Measurements from ENCODE around the gene LILRB4. TPM values are rescaled to one million over a fixed set of nuclear protein-coding genes. Genes with fewer than 3 reads are reported as not detected.

The LILRB4 gene
- total and polyA plus RNA-seq, 4 donors, result 1.9 to 5.0 (median 3.4) TPM

GRCh38 chr19:54660306-54660705 lies 2.5 kb upstream of the LILRB4 start:
- DNase-seq (ENCODE audit: low spot score), result no peak
- Histone ChIP-seq H3K36me3 (ENCODE audit: control insufficient read depth in 4 of 4, insufficient read depth in 3 of 4, low read depth in 1 of 4, low read length in 3 of 4) (no peaks in the 10 kb centered on the region), H3K27ac (ENCODE audit: low read depth in 1 of 2, low read length in 2 of 2) (no peak overlapping the region), H3K9me3 (ENCODE audit: control insufficient read depth in 4 of 4, low read length in 3 of 4) (no peaks in the 10 kb centered on the region), H3K4me1 (ENCODE audit: control insufficient read depth in 4 of 4, insufficient read depth in 4 of 4, low read length in 3 of 4) (no peaks in the 10 kb centered on the region), H3K27me3 (ENCODE audit: control insufficient read depth in 4 of 4, insufficient read depth in 4 of 4, low read length in 3 of 4) (no peaks in the 10 kb centered on the region), H3K4me3 (ENCODE audit: low read depth in 1 of 3, low read length in 3 of 3) (no peak overlapping the region), H3K9ac (ENCODE audit: low read depth in 1 of 2, low read length in 2 of 2) (no peak overlapping the region)
- 77% methylated on average over 5 of the region's 5 CpGs for WGBS
- no peak for TF ChIP-seq NR2F2 (IDR thresholded peaks at IDR 0.05)
- TF ChIP-seq RXRA (IDR thresholded peaks at IDR 0.05), result no peak
- TF ChIP-seq MAX (IDR thresholded peaks at IDR 0.05), result no peak
- TF ChIP-seq HNF4A (conservative IDR thresholded peaks at IDR 0.05), result no peak
- TF ChIP-seq, protein P1, sequence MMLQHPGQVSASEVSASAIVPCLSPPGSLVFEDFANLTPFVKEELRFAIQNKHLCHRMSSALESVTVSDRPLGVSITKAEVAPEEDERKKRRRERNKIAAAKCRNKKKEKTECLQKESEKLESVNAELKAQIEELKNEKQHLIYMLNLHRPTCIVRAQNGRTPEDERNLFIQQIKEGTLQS (IDR thresholded peaks at IDR 0.05), result no peak
- TF ChIP-seq SP1 (IDR thresholded peaks at IDR 0.05), result no peak
- TF ChIP-seq TAF1 (conservative IDR thresholded peaks at IDR 0.05), result no peak
- TF ChIP-seq GABPA (IDR thresholded peaks at IDR 0.05 in 1 of 2, conservative IDR thresholded peaks at IDR 0.05 in 1 of 2), result no peak

GRCh38 chr19:54660964-54661363 lies 1.8 kb upstream of the LILRB4 start:
- H3K27me3 ChIP-seq (ENCODE audit: control insufficient read depth in 4 of 4, insufficient read depth in 4 of 4, low read length in 3 of 4), result no peaks in the 10 kb centered on the region
- WGBS, result 58% methylated on average over 6 of the region's 6 CpGs
- no peaks in the 10 kb centered on the region for H3K4me1 ChIP-seq (ENCODE audit: control insufficient read depth in 4 of 4, insufficient read depth in 4 of 4, low read length in 3 of 4)
- TF ChIP-seq GABPA (IDR thresholded peaks at IDR 0.05 in 1 of 2, conservative IDR thresholded peaks at IDR 0.05 in 1 of 2), result no peak
- TF ChIP-seq RXRA (IDR thresholded peaks at IDR 0.05), result no peak
- no peak for TF ChIP-seq MAX (IDR thresholded peaks at IDR 0.05)
- no peak for TF ChIP-seq HNF4A (conservative IDR thresholded peaks at IDR 0.05)
- TF ChIP-seq REST (IDR thresholded peaks at IDR 0.05), result no peak
- no peak for TF ChIP-seq RAD21 (IDR thresholded peaks at IDR 0.05)
- TF ChIP-seq, protein P1 (IDR thresholded peaks at IDR 0.05), result no peak
- TF ChIP-seq SP1 (IDR thresholded peaks at IDR 0.05), result no peak
- TF ChIP-seq HNF4G (IDR thresholded peaks at IDR 0.05), result no peak
- TF ChIP-seq JUND (IDR thresholded peaks at IDR 0.05), result no peak
- TF ChIP-seq ZBTB33 (IDR thresholded peaks at IDR 0.05), result no peak
- TF ChIP-seq FOXA2 (IDR thresholded peaks at IDR 0.05), result no peak
- TF ChIP-seq NR2F2 (IDR thresholded peaks at IDR 0.05), result no peak
- no peak for TF ChIP-seq TAF1 (conservative IDR thresholded peaks at IDR 0.05)
- no peak for TF ChIP-seq EGR1 (IDR thresholded peaks at IDR 0.05; ENCODE audit: low read depth in 2 of 2)
- TF ChIP-seq YY1 (IDR thresholded peaks at IDR 0.05), result no peak
- no peak for TF ChIP-seq CTCF (IDR thresholded peaks at IDR 0.05; ENCODE audit: low read depth, low read length, missing input control)
- TF ChIP-seq FOXA1 (IDR thresholded peaks at IDR 0.05), result no peak
- no peaks in the 10 kb centered on the region for H3K36me3 ChIP-seq (ENCODE audit: control insufficient read depth in 4 of 4, insufficient read depth in 3 of 4, low read depth in 1 of 4, low read length in 3 of 4)
- no peak overlapping the region for H3K4me3 ChIP-seq (ENCODE audit: low read depth in 1 of 3, low read length in 3 of 3)
- no peaks in the 10 kb centered on the region for H3K9me3 ChIP-seq (ENCODE audit: control insufficient read depth in 4 of 4, low read length in 3 of 4)
- no peak overlapping the region for H3K27ac ChIP-seq (ENCODE audit: low read depth in 1 of 2, low read length in 2 of 2)
- DNase-seq (ENCODE audit: low spot score), result no peak
- H3K9ac ChIP-seq (ENCODE audit: low read depth in 1 of 2, low read length in 2 of 2), result no peak overlapping the region
